HepG2 (cell line): ENCODE measurements around the gene SH3BGRL2. TPM values are rescaled to one million over a fixed set of nuclear protein-coding genes. Genes with fewer than 3 reads are reported as not detected.

Source experiments
- CEBPB ChIP-seq: IDR thresholded peaks from 2 replicates; pipeline ENCODE4 v1.6.1; 2011; ENCODE audit warnings: low read depth, low read length, improper control_type of control experiment, borderline replicate concordance
- KLF13 ChIP-seq: sonication (generic); formaldehyde crosslinking; IDR thresholded peaks from 2 replicates; pipeline ENCODE4 v1.4.0; 2020; ENCODE audit warnings: mild to moderate bottlenecking, missing genetic modification reagents
- POLR2A ChIP-seq, 2 experiments: IDR thresholded peaks; 2 replicates each; pipeline ENCODE4 v1.6.1; 2011; ENCODE audit warnings: low read depth in 2 of 2, low read length in 2 of 2, mild to moderate bottlenecking in 1 of 2, moderate library complexity in 1 of 2; ENCODE audit not compliant: insufficient read depth in 1 of 2
- RXRA ChIP-seq: sonication (generic); formaldehyde crosslinking; IDR thresholded peaks from 2 replicates; pipeline ENCODE4 v1.5.1; 2020; ENCODE audit warnings: missing genetic modification reagents
- TAF1 ChIP-seq: sonication (generic); formaldehyde crosslinking; IDR thresholded peaks from 2 replicates; pipeline ENCODE4 v1.4.0; 2020; ENCODE audit warnings: missing genetic modification reagents
- polyA plus RNA-seq, 8 experiments: library from polyadenylated mRNA; depleted of rRNA in 3 of 8; stranded (reverse) in 7 of 8; unstranded in 1 of 8; fragments of >200 nt; fragmentation: Illumina TruSeq in 4 of 8; extraction: Trizol in 4 of 8; gene quantifications; 2 replicates each; pipeline versions ENCODE4 v1.2.1 to v1.2.3, GENCODE V29; 2011 to 2016; ENCODE audit warnings: low read depth in 4 of 8, missing spikeins in 1 of 8, mixed read lengths in 1 of 8; ENCODE audit not compliant: insufficient read depth in 1 of 8
- total RNA-seq, 5 experiments: library from RNA; depleted of rRNA; stranded (reverse); fragments of >200 nt; fragmentation: Illumina TruSeq; extraction: Trizol; gene quantifications; 2 replicates each; pipeline ENCODE4 v1.2.3, GENCODE V29; 2016; ENCODE audit warnings: low read depth in 1 of 5
- TF ChIP-seq, protein P1 (sequence below): sonication (generic); formaldehyde crosslinking; IDR thresholded peaks from 2 replicates; pipeline ENCODE4 v1.4.0; 2020; ENCODE audit warnings: mild to moderate bottlenecking, low read depth, missing genetic modification reagents
- TF ChIP-seq, protein P2 (sequence below): sonication (generic); formaldehyde crosslinking; IDR thresholded peaks from 2 replicates; pipeline ENCODE4 v1.5.1; 2020; ENCODE audit warnings: mild to moderate bottlenecking, missing genetic modification reagents, borderline replicate concordance
- TF ChIP-seq, protein P3 (sequence below): sonication (generic); formaldehyde crosslinking; IDR thresholded peaks from 2 replicates; pipeline ENCODE4 v1.9.0; 2021; ENCODE audit warnings: mild to moderate bottlenecking, missing genetic modification reagents
- TF ChIP-seq, protein P4 (sequence below): sonication (generic); formaldehyde crosslinking; IDR thresholded peaks from 2 replicates; pipeline ENCODE4 v1.4.0; 2020; ENCODE audit warnings: missing genetic modification reagents, borderline replicate concordance
- TF ChIP-seq, protein P5 (sequence below): IDR thresholded peaks from 2 replicates; pipeline ENCODE4 v1.6.1; 2016; ENCODE audit warnings: mild to moderate bottlenecking

SH3BGRL2 gene
- total and polyA plus RNA-seq, 2 of the 13 experiments (the other 11 are each of a cell fraction or from before 2014, with no cell fraction given) = 10.9 to 28.8 TPM

DNA sequence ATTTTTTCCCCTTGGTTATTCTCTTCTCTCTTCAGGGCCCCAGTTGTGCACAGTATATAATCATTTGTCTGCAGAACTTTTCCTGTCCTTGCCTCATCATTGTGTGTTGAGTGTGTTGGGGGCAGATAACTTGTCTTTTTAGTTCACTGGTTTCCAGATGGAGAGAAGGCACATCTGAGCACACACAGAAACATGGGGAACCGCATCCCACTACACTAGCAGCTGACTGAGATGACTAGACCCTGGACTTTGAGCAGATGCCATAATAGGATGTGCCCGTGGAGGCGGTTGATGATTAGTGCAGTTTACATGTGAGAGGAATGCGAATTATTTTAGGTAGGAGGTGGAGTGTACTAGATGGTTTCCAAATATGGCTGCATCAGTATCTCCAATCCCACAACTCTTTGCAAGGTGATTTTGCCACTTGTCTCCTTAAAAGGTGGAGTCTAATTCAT, 26.5 kb upstream of the SH3BGRL2 start (continued):
- TF ChIP-seq, protein P1, sequence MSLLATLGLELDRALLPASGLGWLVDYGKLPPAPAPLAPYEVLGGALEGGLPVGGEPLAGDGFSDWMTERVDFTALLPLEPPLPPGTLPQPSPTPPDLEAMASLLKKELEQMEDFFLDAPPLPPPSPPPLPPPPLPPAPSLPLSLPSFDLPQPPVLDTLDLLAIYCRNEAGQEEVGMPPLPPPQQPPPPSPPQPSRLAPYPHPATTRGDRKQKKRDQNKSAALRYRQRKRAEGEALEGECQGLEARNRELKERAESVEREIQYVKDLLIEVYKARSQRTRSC = no peak
- TF ChIP-seq KLF13 (CRISPR knock-in tag) (no peak), POLR2A (IDR thresholded peaks at IDR 0.05; ENCODE audit: insufficient read depth in 1 of 2, low read depth in 2 of 2, low read length in 2 of 2) (peak in 1 of 2 experiments; percentile 34; a peak in 1 of 4 replicates), CEBPB (no peak), RXRA (CRISPR knock-in tag) (no peak), TAF1 (CRISPR knock-in tag) (no peak)
- TF ChIP-seq, protein P2, sequence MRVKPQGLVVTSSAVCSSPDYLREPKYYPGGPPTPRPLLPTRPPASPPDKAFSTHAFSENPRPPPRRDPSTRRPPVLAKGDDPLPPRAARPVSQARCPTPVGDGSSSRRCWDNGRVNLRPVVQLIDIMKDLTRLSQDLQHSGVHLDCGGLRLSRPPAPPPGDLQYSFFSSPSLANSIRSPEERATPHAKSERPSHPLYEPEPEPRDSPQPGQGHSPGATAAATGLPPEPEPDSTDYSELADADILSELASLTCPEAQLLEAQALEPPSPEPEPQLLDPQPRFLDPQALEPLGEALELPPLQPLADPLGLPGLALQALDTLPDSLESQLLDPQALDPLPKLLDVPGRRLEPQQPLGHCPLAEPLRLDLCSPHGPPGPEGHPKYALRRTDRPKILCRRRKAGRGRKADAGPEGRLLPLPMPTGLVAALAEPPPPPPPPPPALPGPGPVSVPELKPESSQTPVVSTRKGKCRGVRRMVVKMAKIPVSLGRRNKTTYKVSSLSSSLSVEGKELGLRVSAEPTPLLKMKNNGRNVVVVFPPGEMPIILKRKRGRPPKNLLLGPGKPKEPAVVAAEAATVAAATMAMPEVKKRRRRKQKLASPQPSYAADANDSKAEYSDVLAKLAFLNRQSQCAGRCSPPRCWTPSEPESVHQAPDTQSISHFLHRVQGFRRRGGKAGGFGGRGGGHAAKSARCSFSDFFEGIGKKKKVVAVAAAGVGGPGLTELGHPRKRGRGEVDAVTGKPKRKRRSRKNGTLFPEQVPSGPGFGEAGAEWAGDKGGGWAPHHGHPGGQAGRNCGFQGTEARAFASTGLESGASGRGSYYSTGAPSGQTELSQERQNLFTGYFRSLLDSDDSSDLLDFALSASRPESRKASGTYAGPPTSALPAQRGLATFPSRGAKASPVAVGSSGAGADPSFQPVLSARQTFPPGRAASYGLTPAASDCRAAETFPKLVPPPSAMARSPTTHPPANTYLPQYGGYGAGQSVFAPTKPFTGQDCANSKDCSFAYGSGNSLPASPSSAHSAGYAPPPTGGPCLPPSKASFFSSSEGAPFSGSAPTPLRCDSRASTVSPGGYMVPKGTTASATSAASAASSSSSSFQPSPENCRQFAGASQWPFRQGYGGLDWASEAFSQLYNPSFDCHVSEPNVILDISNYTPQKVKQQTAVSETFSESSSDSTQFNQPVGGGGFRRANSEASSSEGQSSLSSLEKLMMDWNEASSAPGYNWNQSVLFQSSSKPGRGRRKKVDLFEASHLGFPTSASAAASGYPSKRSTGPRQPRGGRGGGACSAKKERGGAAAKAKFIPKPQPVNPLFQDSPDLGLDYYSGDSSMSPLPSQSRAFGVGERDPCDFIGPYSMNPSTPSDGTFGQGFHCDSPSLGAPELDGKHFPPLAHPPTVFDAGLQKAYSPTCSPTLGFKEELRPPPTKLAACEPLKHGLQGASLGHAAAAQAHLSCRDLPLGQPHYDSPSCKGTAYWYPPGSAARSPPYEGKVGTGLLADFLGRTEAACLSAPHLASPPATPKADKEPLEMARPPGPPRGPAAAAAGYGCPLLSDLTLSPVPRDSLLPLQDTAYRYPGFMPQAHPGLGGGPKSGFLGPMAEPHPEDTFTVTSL (CRISPR knock-in tag) = peak; percentile 51; the same call in 1 of the 2 replicates
- TF ChIP-seq, protein P3, sequence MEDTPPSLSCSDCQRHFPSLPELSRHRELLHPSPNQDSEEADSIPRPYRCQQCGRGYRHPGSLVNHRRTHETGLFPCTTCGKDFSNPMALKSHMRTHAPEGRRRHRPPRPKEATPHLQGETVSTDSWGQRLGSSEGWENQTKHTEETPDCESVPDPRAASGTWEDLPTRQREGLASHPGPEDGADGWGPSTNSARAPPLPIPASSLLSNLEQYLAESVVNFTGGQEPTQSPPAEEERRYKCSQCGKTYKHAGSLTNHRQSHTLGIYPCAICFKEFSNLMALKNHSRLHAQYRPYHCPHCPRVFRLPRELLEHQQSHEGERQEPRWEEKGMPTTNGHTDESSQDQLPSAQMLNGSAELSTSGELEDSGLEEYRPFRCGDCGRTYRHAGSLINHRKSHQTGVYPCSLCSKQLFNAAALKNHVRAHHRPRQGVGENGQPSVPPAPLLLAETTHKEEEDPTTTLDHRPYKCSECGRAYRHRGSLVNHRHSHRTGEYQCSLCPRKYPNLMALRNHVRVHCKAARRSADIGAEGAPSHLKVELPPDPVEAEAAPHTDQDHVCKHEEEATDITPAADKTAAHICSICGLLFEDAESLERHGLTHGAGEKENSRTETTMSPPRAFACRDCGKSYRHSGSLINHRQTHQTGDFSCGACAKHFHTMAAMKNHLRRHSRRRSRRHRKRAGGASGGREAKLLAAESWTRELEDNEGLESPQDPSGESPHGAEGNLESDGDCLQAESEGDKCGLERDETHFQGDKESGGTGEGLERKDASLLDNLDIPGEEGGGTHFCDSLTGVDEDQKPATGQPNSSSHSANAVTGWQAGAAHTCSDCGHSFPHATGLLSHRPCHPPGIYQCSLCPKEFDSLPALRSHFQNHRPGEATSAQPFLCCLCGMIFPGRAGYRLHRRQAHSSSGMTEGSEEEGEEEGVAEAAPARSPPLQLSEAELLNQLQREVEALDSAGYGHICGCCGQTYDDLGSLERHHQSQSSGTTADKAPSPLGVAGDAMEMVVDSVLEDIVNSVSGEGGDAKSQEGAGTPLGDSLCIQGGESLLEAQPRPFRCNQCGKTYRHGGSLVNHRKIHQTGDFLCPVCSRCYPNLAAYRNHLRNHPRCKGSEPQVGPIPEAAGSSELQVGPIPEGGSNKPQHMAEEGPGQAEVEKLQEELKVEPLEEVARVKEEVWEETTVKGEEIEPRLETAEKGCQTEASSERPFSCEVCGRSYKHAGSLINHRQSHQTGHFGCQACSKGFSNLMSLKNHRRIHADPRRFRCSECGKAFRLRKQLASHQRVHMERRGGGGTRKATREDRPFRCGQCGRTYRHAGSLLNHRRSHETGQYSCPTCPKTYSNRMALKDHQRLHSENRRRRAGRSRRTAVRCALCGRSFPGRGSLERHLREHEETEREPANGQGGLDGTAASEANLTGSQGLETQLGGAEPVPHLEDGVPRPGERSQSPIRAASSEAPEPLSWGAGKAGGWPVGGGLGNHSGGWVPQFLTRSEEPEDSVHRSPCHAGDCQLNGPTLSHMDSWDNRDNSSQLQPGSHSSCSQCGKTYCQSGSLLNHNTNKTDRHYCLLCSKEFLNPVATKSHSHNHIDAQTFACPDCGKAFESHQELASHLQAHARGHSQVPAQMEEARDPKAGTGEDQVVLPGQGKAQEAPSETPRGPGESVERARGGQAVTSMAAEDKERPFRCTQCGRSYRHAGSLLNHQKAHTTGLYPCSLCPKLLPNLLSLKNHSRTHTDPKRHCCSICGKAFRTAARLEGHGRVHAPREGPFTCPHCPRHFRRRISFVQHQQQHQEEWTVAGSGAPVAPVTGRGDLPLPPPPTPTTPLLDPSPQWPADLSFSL (CRISPR knock-in tag) = no peak
- TF ChIP-seq, protein P4, sequence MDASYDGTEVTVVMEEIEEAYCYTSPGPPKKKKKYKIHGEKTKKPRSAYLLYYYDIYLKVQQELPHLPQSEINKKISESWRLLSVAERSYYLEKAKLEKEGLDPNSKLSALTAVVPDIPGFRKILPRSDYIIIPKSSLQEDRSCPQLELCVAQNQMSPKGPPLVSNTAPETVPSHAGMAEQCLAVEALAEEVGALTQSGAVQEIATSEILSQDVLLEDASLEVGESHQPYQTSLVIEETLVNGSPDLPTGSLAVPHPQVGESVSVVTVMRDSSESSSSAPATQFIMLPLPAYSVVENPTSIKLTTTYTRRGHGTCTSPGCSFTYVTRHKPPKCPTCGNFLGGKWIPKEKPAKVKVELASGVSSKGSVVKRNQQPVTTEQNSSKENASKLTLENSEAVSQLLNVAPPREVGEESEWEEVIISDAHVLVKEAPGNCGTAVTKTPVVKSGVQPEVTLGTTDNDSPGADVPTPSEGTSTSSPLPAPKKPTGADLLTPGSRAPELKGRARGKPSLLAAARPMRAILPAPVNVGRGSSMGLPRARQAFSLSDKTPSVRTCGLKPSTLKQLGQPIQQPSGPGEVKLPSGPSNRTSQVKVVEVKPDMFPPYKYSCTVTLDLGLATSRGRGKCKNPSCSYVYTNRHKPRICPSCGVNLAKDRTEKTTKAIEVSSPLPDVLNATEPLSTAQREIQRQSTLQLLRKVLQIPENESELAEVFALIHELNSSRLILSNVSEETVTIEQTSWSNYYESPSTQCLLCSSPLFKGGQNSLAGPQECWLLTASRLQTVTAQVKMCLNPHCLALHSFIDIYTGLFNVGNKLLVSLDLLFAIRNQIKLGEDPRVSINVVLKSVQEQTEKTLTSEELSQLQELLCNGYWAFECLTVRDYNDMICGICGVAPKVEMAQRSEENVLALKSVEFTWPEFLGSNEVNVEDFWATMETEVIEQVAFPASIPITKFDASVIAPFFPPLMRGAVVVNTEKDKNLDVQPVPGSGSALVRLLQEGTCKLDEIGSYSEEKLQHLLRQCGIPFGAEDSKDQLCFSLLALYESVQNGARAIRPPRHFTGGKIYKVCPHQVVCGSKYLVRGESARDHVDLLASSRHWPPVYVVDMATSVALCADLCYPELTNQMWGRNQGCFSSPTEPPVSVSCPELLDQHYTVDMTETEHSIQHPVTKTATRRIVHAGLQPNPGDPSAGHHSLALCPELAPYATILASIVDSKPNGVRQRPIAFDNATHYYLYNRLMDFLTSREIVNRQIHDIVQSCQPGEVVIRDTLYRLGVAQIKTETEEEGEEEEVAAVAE (CRISPR knock-in tag) = no peak
- TF ChIP-seq, protein P5, sequence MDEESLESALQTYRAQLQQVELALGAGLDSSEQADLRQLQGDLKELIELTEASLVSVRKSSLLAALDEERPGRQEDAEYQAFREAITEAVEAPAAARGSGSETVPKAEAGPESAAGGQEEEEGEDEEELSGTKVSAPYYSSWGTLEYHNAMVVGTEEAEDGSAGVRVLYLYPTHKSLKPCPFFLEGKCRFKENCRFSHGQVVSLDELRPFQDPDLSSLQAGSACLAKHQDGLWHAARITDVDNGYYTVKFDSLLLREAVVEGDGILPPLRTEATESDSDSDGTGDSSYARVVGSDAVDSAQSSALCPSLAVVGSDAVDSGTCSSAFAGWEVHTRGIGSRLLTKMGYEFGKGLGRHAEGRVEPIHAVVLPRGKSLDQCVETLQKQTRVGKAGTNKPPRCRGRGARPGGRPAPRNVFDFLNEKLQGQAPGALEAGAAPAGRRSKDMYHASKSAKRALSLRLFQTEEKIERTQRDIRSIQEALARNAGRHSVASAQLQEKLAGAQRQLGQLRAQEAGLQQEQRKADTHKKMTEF (CRISPR knock-in tag) = peak; percentile 49; the same call in 1 of the 2 replicates
